GM19035 (cell line): ENCODE results near the gene FBLIM1.

Experiments
- ATAC-seq: cut with Tn5 transposase; IDR thresholded peaks from one replicate; pipeline ENCODE4 v1.9.1; 2021; ENCODE audit not compliant: unreplicated experiment

The FBLIM1 gene

GRCh38 chr1:15730936-15731335, 27.7 kb upstream of the FBLIM1 start:
- no peak for ATAC-seq

- no peak for ATAC-seq
Observed at GRCh38 chr1:15731735-15732685, 26.6 kb upstream of the FBLIM1 start.

- ATAC-seq, result no peak
Observed at GRCh38 chr1:15732686-15733081, 25.9 kb upstream of the FBLIM1 start.

DNA sequence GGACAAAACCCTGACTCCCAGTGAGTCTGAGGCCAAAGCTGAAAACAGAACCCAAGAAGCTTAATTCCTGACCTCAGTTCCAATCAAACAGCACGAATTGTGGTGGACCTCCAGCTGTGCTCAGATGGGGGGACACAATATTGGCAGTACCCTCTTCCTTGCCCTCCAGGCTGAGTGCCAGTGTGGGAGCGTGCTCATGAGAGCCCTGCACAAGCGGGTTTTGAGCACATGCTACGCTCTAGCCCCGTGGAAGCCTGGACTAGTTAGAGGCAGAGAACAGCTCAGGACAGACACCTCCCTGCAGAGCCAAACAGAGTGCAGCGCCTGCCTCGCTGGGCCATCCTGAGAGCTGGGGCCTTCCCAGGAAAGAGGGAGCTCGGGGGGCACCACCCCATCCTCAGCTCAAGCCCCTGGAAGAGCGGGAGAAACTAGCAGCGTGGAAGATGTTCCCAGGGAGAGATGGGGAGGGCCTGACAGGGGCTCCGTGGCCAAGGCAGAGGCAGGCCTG, 25.3 kb upstream of the FBLIM1 start:
- ATAC-seq, result no peak

DNA sequence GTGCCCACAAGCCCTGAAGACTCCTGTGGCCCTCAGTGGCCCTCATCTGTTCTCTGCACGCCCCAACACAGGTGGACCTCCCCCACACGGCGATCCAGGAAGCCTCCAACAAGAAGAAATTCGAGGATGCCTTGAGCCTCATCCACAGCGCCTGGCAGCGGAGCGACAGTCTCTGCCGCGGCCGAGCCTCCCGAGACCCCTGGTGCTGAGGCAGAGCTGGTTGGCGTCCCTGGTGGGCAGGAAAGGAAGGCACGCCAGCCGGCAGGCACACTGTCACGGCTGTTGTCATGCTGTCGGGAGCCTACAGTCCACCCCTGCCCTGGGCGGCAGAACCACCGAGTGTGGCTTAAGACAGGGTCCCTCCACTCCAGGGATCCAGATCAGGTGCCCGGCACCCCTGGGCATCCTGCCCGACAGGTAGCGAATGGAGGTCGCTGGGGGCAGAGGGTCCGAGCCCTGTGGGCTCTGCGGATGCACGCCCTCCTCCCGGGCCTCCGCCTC, 24.8 kb upstream of the FBLIM1 start:
- ATAC-seq, result no peak

GRCh38 chr1:15734296-15734695, 24.3 kb upstream of the FBLIM1 start:
- no peak for ATAC-seq

DNA sequence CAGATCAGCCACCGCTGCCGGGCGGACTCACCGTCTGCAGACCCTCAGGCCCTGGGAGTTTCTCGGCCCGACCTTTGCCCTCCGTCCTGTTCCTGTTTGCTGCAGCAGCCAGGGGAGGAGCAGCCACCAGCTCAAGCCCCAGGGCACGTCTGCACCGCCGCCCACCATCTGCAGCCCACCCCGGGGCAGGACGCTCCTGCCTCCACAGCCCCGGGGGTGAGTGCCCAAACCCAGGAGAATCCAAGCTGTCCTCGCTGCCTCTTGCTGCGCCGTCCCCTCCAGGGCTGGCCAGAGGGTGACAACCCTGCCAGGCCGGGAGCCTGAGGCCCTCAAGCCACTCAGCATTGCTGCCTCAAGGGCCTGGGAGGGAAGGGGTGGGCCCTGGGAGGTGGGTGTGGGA, 23.7 kb upstream of the FBLIM1 start:
- no peak for ATAC-seq

GRCh38 chr1:15735304-15736037, 23.1 kb upstream of the FBLIM1 start:
- no peak for ATAC-seq

- no peak for ATAC-seq
Observed at GRCh38 chr1:15736038-15736891, 22.3 kb upstream of the FBLIM1 start, which contains the start of gene SLC25A34. Gene SLC25A34 (plus strand): TSS chr1:15736258. CDS start chr1:15736486, 228 bp downstream.

DNA sequence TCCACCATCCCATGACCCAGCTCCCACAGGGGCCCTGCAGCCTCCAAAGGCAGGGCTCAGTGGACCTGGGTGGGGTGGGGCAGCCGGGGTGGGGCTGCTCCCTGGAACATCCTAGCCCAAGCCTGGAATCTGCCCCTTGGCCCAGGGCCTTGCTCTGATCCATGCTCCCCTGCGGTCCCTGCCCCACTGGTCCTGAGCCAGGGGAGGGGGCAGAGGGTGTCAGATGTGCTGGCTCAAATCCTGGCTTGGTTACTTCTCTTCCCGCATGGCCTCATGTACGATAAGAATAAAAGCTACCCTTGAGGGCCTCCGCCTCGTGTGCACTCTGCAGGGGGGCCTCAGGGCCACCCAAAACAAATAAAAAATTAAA, 21.7 kb upstream of the FBLIM1 start:
- no peak for ATAC-seq

GRCh38 chr1:15737324-15738319, 21.0 kb upstream of the FBLIM1 start:
- no peak for ATAC-seq

DNA sequence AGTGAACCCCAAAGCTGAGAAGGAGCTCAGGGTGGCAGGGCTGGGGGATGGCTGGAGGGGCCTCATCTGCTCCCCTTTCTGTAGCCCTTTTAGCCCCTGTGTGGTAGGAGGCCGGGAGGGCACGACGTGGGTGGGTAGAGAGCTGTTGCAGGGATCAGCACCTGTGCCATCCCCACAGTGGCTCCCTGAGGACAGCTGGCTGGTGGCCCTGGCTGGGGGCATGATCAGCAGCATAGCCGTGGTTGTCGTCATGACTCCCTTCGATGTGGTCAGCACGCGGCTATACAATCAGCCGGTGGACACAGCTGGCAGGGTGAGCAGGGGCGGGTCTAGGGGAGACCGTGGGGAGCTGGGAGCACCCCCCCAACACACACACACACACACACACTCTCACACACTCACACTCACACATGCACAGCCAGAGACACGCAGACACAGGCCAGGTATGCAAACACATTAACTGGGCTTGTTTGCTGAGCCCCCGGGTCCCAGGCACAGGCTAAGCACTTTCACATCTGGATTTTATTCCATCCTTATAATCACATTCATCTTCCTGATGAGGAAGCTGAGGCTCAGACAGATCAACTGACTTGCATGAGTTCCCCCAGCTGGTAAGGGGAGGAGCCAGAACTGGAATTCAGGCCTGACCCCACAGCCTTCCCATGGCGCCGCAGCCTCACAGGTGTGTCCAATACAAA, 20.0 kb upstream of the FBLIM1 start:
- no peak for ATAC-seq

DNA sequence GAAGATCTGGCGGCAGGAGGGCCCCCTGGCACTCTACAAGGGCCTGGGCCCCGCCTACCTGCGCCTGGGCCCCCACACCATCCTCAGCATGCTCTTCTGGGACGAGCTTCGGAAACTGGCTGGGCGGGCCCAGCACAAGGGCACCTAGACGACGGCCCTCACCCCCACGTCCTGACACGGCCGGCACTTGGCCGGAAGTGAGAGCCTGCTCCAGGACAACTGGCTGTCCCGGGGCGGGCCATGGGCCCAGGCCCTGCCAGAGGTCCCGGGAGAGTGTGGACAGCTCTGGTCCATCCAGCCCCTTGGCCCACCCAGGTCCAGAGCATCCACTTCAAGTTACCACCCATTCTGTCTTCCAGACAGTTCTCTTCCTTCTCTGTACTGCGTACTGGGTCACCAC, 19.3 kb upstream of the FBLIM1 start:
- ATAC-seq, result no peak

GRCh38 chr1:15739745-15740144, 18.9 kb upstream of the FBLIM1 start:
- ATAC-seq, result no peak

GRCh38 chr1:15740924-15741850, 17.4 kb upstream of the FBLIM1 start:
- ATAC-seq, result peak; percentile 68

- no peak for ATAC-seq
Observed at GRCh38 chr1:15742339-15742801, 16.2 kb upstream of the FBLIM1 start, which contains the start of gene TMEM82. Gene TMEM82 (plus strand): TSS chr1:15742499. CDS start chr1:15742560, 61 bp downstream.

GRCh38 chr1:15744122-15744679, 14.4 kb upstream of the FBLIM1 start:
- no peak for ATAC-seq
